SJSA1 (cell line): ENCODE measurements around the gene NQO2. TPM values are rescaled to one million over a fixed set of nuclear protein-coding genes. Genes with fewer than 3 reads are reported as not detected.
"Not testable (repeated sequence)": the region's sequence is repeated elsewhere in the genome, so short reads cannot be mapped to it uniquely, and the experiment has no call there.

Source experiments
- DNase-seq, 2 experiments: peaks; one replicate each; pipeline ENCODE4 v3.0.0-alpha.2; 2015 to 2020; ENCODE audit warnings: low spot score in 2 of 2, low read depth in 1 of 2
- H3K27ac ChIP-seq: fragments of 250-450 bp; sonication (Bioruptor Pico); 2 replicates; pipeline ENCODE4 v1.5.1; 2020; ENCODE audit warnings: mild to moderate bottlenecking, moderate library complexity
- H3K27me3 ChIP-seq: fragments of 250-450 bp; sonication (Bioruptor Pico); replicated peaks from 2 replicates; pipeline ENCODE4 v1.5.1; 2020; ENCODE audit warnings: mild to moderate bottlenecking, moderate library complexity
- H3K36me3 ChIP-seq: fragments of 250-450 bp; sonication (Bioruptor Pico); 2 replicates; pipeline ENCODE4 v1.5.1; 2020; ENCODE audit warnings: mild to moderate bottlenecking
- H3K4me1 ChIP-seq: fragments of 250-450 bp; sonication (Bioruptor Pico); replicated peaks from 2 replicates; pipeline ENCODE4 v1.6.1; 2021; ENCODE audit warnings: mild to moderate bottlenecking
- H3K4me3 ChIP-seq: fragments of 250-450 bp; sonication (Bioruptor Pico); 2 replicates; pipeline ENCODE4 v1.5.1; 2020; ENCODE audit warnings: mild to moderate bottlenecking
- H3K9me3 ChIP-seq: fragments of 250-450 bp; sonication (Bioruptor Pico); replicated peaks from 2 replicates; pipeline ENCODE4 v1.5.1; 2020; ENCODE audit warnings: mild to moderate bottlenecking
- total RNA-seq: library from RNA; depleted of rRNA; stranded (reverse); fragments of >200 nt; shearing (Covaris generic); gene quantifications from 2 replicates; pipeline ENCODE4 v1.2.3, GENCODE V29; 2014; rRNA removed

Gene NQO2
- total RNA-seq, 1 experiment from 2014 or later = 44.9 TPM

DNA sequence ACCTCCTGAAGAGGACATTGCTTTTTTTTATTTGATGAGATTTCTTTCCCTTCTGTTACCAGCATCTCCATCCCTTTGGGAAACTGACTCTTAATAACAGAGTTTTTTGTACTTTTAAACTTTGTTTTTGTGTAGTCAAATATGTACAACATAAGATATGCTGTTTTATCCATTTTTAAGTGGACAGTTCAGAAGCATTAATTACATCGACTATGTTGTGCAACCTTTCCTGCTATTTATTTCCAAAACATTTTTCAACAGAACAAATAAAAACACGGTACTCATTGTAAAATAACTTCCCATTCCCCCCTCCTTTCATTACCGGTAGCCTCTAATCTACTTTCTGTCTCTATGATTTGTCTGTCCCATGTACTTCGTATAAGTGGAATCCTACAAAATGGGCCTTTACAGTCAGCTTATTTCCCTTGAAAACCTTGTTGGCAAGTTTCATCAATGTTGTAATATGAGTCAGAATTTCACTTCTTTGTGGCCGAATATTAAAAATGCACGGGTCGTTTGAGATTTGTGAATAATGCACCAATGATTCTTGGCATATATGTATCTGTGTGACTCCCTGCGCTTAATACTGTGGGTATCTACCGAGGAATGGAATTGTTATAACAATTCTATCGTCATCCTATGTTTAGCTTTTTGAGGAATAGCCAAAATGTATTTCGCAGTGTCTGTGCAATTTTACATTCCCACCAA, 57.5 kb downstream of the NQO2 start:
- H3K9me3 ChIP-seq = no peaks in the 10 kb centered on the region

DNA sequence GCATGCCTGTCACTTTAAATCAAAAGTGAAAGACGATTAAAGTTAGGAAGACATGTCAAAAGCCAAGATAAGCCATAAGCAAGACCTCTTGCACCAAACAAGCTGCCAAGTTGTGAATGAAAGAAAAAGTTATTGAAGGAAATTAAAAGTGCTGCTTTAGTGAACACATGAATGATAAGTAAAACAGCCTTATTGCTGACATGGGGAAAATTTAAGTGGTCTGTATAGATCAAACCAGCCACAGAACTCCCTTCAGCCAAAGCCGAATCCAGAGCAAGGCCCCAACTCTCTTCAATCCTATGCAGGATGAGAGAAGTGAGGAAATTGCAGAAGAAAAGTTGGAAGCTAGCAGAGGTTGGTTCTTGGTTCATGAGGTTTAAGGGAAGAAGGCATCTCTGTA, 59.3 kb downstream of the NQO2 start:
- no peak for DNase-seq
- Histone ChIP-seq H3K27ac (no peak overlapping the region), H3K4me1 (no peaks in the 10 kb centered on the region), H3K27me3 (no peaks in the 10 kb centered on the region; the same call in 1 of the 2 replicates), H3K36me3 (no peaks in the 10 kb centered on the region), H3K9me3 (peaks cover 4% of the 10 kb centered on the region), H3K4me3 (no peak overlapping the region)

More for the DNA sequence above, 57.5 kb downstream of the NQO2 start:
- no peak for DNase-seq
- H3K36me3 ChIP-seq = no peaks in the 10 kb centered on the region
- H3K4me3 ChIP-seq = no peak overlapping the region
- H3K27ac ChIP-seq = no peak overlapping the region
- peaks cover 6% of the 10 kb centered on the region; the same call in 1 of the 2 replicates for H3K4me1 ChIP-seq
- no peaks in the 10 kb centered on the region; the same call in 1 of the 2 replicates for H3K27me3 ChIP-seq

DNA sequence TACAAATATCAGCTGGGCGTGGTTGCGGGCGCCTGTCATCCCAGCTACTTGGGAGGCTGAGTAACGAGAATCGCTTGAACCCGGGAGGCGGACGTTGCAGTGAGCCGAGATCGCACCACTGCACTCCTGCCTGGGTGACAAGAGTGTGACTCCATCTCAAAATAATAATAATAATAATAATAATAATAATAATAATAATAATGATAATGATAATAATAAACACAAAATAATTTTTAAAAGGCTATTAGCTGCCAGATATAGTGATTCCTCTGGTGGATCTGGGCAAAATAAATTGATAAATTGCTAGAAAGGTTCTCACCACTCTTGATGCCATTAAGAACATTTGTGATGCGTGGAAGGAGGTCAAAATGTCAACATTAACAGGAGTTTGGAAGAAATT, 60.4 kb downstream of the NQO2 start:
- not testable (repeated sequence) for H3K36me3 ChIP-seq, H3K27me3 ChIP-seq, H3K9me3 ChIP-seq, H3K4me1 ChIP-seq, H3K27ac ChIP-seq, H3K4me3 ChIP-seq, DNase-seq

DNA sequence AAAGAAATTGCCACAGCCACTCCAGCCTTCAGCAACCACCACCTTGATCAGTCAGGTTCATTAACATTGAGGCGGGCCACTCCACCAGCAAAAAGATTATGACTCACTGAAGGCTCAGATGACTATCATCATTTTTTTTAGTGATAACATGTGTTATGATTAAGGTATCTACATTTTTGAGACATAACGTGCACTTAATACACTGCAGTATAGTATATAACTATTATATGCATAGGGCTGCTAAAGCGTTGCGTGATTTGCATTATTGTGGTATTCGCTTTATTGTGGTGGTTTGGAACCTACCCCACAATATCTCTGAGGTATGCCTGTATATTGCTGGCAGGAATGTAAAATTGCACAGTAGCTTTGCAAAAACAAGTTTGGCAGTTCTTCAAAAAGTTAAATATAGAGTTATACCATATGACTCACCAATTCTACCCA, 61.8 kb downstream of the NQO2 start:
- Histone ChIP-seq H3K27me3 (no peaks in the 10 kb centered on the region; the same call in 1 of the 2 replicates), H3K36me3 (no peaks in the 10 kb centered on the region), H3K4me1 (no peaks in the 10 kb centered on the region), H3K27ac (no peak overlapping the region), H3K4me3 (no peak overlapping the region), H3K9me3 (peaks cover 6% of the 10 kb centered on the region)
- DNase-seq = no peak

DNA sequence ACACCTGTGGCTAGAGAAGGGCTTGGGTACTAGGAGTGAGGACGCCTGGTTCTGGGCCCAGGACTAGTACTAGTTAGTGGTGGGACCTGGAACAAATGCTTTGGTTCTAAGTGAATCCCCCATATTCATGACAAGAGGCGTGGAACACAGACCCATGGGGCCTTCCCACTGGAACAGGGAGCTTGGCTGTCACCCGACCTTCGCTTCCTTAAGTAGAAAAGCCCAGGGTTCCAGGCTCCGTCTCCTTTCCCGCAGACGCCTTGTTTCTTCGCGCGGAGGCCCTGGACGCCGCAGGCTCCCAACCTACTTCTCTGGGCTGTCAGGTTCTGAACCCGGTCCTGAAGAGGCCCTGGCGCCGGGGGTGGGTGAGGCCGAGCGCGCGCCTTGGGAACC, 63.6 kb downstream of the NQO2 start:
- not testable (repeated sequence) for H3K36me3 ChIP-seq, H3K4me1 ChIP-seq, H3K27me3 ChIP-seq, H3K9me3 ChIP-seq
- peak overlapping the region; percentile 70 for H3K4me3 ChIP-seq
- peak overlapping the region; percentile 33; the same call in 1 of the 2 replicates for H3K27ac ChIP-seq
- DNase-seq = peak in 1 of 2 experiments; percentile 43

GRCh38 chr6:3063733-3064700, 64.3 kb downstream of the NQO2 start:
- no peaks in the 10 kb centered on the region for H3K27me3 ChIP-seq
- peaks cover 6% of the 10 kb centered on the region for H3K9me3 ChIP-seq
- peak; percentile 78 to 90 for DNase-seq
- H3K36me3 ChIP-seq = peaks cover 5% of the 10 kb centered on the region
- H3K4me1 ChIP-seq = 0 out of 2 replicates have a peak, but pooled peaks cover 3% of the 10 kb centered on the region
- H3K27ac ChIP-seq = peak overlapping the region; percentile 33
- H3K4me3 ChIP-seq = peak overlapping the region; percentile 70

DNA sequence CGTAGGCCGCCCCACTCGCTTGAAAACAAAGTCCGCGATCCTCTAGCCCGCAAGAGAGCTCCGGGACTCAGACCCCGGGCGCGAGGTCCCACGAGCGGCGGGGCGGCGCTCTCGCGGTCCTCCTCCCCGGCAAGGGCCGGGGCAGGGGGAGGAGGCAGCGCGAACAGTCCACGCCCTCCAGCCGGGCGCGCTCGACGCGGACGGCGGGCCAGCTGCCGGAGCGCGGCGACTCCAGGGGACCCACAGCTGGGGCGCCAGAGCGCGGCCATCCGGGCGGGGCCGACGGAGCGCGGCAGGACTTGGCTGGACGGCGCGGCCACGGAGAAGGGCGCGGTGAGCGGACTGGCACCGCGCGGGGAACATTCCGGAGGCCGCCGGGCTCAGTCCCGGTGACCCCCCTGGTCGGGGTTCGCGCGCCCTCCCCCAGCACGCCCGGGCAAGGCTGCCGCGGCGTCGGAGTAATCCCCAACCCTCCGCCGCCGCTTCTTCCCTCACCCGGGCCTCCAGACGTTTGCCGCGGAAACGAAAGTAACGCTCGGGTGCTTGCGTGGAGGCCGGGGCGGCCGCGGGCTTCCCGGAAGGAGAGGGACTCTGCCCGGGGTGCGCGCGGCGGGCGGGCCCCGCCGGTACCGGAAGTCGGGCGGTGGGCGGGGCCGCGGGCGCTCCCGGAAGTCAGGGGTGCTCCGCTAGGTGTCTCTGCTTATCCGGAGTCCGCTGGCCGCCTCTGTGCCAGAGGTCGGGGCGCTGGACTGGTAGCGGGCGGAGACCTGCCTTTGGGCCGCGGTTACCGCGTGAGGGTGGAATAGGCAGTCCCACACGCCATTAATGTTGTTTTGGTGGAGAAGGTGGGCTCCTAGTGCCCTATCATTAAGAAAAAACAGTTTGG, 68.9 kb downstream of the NQO2 start, which contains the start of gene RIPK1:
RIPK1 (plus strand) TSS at position 166 of the 886 bp plus-strand sequence. CDS start 8,330 bp downstream, outside the sequence.
- H3K4me1 ChIP-seq = peaks cover 7% of the 10 kb centered on the region; the same call in 1 of the 2 replicates
- peaks cover 25% of the 10 kb centered on the region for H3K36me3 ChIP-seq
- H3K27me3 ChIP-seq = no peaks in the 10 kb centered on the region
- peak within 1 kb of the TSS; percentile 95 for H3K4me3 ChIP-seq
- peak within 1 kb of the TSS; percentile 96 for H3K27ac ChIP-seq
- DNase-seq = peak; percentile 94 to 95
- peaks cover 5% of the 10 kb centered on the region for H3K9me3 ChIP-seq

Other genes starting within 250 kb of the NQO2 start
- 0.26 TPM in 1 of 2 replicates, not detected in the other for gene MYLK4, start 249.0 kb upstream of the NQO2 start, total RNA-seq
- 122 and 130 TPM in 2 replicates for gene WRNIP1, start 234.5 kb upstream of the NQO2 start, total RNA-seq
- gene SERPINB1, start 158.0 kb upstream of the NQO2 start, total RNA-seq = 22.6 and 28.0 TPM in 2 replicates
- gene SERPINB9, start 96.6 kb upstream of the NQO2 start, total RNA-seq = 5.0 and 6.8 TPM in 2 replicates
- gene SERPINB6, start 28.3 kb upstream of the NQO2 start, total RNA-seq = 130 and 144 TPM in 2 replicates
- gene RIPK1, start 68.6 kb downstream of the NQO2 start, total RNA-seq = 12.6 and 20.2 TPM in 2 replicates
- gene BPHL, start 118.8 kb downstream of the NQO2 start, total RNA-seq = 16.8 and 18.7 TPM in 2 replicates
- 212 and 289 TPM in 2 replicates for gene TUBB2A, start 157.7 kb downstream of the NQO2 start, total RNA-seq
- gene TUBB2B, start 227.8 kb downstream of the NQO2 start, total RNA-seq = 33.1 and 49.5 TPM in 2 replicates